GDM1 (cell line): ENCODE data around the gene HS3ST5.
"Not testable (repeated sequence)": the region's sequence is repeated elsewhere in the genome, so short reads cannot be mapped to it uniquely, and the experiment has no call there.

Experiments used
- DNase-seq: peaks from one replicate; lab custom pipeline; 2025; lab: John Stamatoyannopoulos, UW

The HS3ST5 gene

GRCh38 chr6:114334237-114334636, 8.6 kb downstream of the HS3ST5 start:
- DNase-seq = no peak

GRCh38 chr6:114327074-114327473, 15.7 kb downstream of the HS3ST5 start:
- DNase-seq = no peak

- no peak for DNase-seq
Measured at GRCh38 chr6:114323784-114324183, 19.0 kb downstream of the HS3ST5 start.

GRCh38 chr6:114319749-114320148, 23.1 kb downstream of the HS3ST5 start:
- DNase-seq = no peak

- no peak for DNase-seq
Measured at GRCh38 chr6:114315831-114316595, 26.8 kb downstream of the HS3ST5 start.

GRCh38 chr6:114313816-114314215, 29.0 kb downstream of the HS3ST5 start:
- not testable (repeated sequence) for DNase-seq

GRCh38 chr6:114312931-114313330, 29.9 kb downstream of the HS3ST5 start:
- no peak for DNase-seq

GRCh38 chr6:114310053-114310452, 32.8 kb downstream of the HS3ST5 start:
- DNase-seq = no peak

GRCh38 chr6:114304304-114304887, 38.4 kb downstream of the HS3ST5 start:
- DNase-seq = no peak

- DNase-seq = no peak
Measured at GRCh38 chr6:114301596-114302219, 41.1 kb downstream of the HS3ST5 start.

GRCh38 chr6:114297135-114297534, 45.7 kb downstream of the HS3ST5 start:
- no peak for DNase-seq

- no peak for DNase-seq
Measured at GRCh38 chr6:114292431-114292830, 50.4 kb downstream of the HS3ST5 start.

- no peak for DNase-seq
Measured at GRCh38 chr6:114291428-114291827, 51.4 kb downstream of the HS3ST5 start.

- no peak for DNase-seq
Measured at GRCh38 chr6:114290864-114291263, 52.0 kb downstream of the HS3ST5 start.

GRCh38 chr6:114288701-114289495, 53.9 kb downstream of the HS3ST5 start:
- DNase-seq = no peak

GRCh38 chr6:114287461-114287860, 55.4 kb downstream of the HS3ST5 start:
- no peak for DNase-seq

- DNase-seq = no peak
Measured at GRCh38 chr6:114286211-114286610, 56.6 kb downstream of the HS3ST5 start.

- no peak for DNase-seq
Measured at GRCh38 chr6:114284281-114284680, 58.5 kb downstream of the HS3ST5 start.

- no peak for DNase-seq
Measured at GRCh38 chr6:114282292-114282691, 60.5 kb downstream of the HS3ST5 start.

GRCh38 chr6:114281496-114281895, 61.3 kb downstream of the HS3ST5 start:
- DNase-seq = no peak

GRCh38 chr6:114280239-114280982, 62.4 kb downstream of the HS3ST5 start:
- DNase-seq = no peak

- DNase-seq = no peak
Measured at GRCh38 chr6:114277220-114277619, 65.6 kb downstream of the HS3ST5 start.
